DND-41 (cell line): ENCODE results near the gene EFCAB10.
"Not testable (repeated sequence)": the region's sequence is repeated elsewhere in the genome, so short reads cannot be mapped to it uniquely, and the experiment has no call there.

Source experiments
- ATAC-seq: fragments of 200-7000 bp; cut with Tn5 transposase; 3 replicates; pipeline ENCODE4 v1.9.1; 2021; ENCODE audit warnings: low read depth; ENCODE audit not compliant: insufficient read depth
- DNase-seq: peaks from one replicate; pipeline ENCODE4 v3.0.0-alpha.2; 2020
- H2AFZ ChIP-seq: 2 replicates; pipeline ENCODE4 v1.6.0; 2012; ENCODE audit warnings: low read depth, low read length
- H3K27ac ChIP-seq: 2 replicates; pipeline ENCODE4 v1.5.1; 2012; ENCODE audit warnings: low read length, inconsistent platforms
- H3K27me3 ChIP-seq: fragments of 200-600 bp; sonication (generic); 2 replicates; pipeline ENCODE4 v1.6.0; 2012; ENCODE audit warnings: low read length, mild to moderate bottlenecking, inconsistent platforms; ENCODE audit not compliant: insufficient read depth, poor library complexity
- H3K36me3 ChIP-seq: 2 replicates; pipeline ENCODE4 v1.5.1; 2012; ENCODE audit warnings: low read length, inconsistent platforms; ENCODE audit not compliant: insufficient read depth
- H3K4me1 ChIP-seq: 2 replicates; pipeline ENCODE4 v1.5.1; 2012; ENCODE audit warnings: mild to moderate bottlenecking, low read length; ENCODE audit not compliant: insufficient read depth
- H3K4me2 ChIP-seq: 2 replicates; pipeline ENCODE4 v1.6.0; 2012; ENCODE audit warnings: mild to moderate bottlenecking, moderate library complexity, low read length, inconsistent platforms; ENCODE audit not compliant: insufficient read depth
- H3K4me3 ChIP-seq, 2 experiments: fragments of 200-600 bp in 1 of 2; shearing (Covaris generic) in 1 of 2; 2 replicates each; pipeline ENCODE4 v1.5.1; 2012 to 2016; ENCODE audit warnings: inconsistent platforms in 2 of 2, low read length in 2 of 2, mild to moderate bottlenecking in 2 of 2, low read depth in 1 of 2, moderate library complexity in 1 of 2
- H3K79me2 ChIP-seq: 2 replicates; pipeline ENCODE4 v1.6.0; 2012; ENCODE audit warnings: low read length, inconsistent platforms; ENCODE audit not compliant: insufficient read depth
- H3K9ac ChIP-seq: 2 replicates; pipeline ENCODE4 v1.6.0; 2012; ENCODE audit warnings: low read depth, mild to moderate bottlenecking, inconsistent platforms, low read length, moderate library complexity
- H3K9me3 ChIP-seq: 2 replicates; pipeline ENCODE4 v1.5.1; 2012; ENCODE audit warnings: low read length, moderate library complexity, mild to moderate bottlenecking, inconsistent platforms; ENCODE audit not compliant: insufficient read depth, severe bottlenecking
- H4K20me1 ChIP-seq: 2 replicates; pipeline ENCODE4 v1.6.0; 2012; ENCODE audit warnings: low read length; ENCODE audit not compliant: insufficient read depth
- CTCF ChIP-seq: IDR thresholded peaks from 2 replicates; pipeline ENCODE4 v1.5.1; 2012; ENCODE audit warnings: borderline replicate concordance, low read length, moderate library complexity, mild to moderate bottlenecking; ENCODE audit not compliant: poor library complexity, severe bottlenecking; ENCODE audit errors: extremely low read depth
- EZH2 ChIP-seq: IDR thresholded peaks from 3 replicates; pipeline ENCODE4 v1.6.1; 2012; ENCODE audit warnings: borderline replicate concordance, low read depth, mild to moderate bottlenecking, moderate library complexity, low read length, inconsistent platforms; ENCODE audit not compliant: severe bottlenecking

The EFCAB10 gene

DNA sequence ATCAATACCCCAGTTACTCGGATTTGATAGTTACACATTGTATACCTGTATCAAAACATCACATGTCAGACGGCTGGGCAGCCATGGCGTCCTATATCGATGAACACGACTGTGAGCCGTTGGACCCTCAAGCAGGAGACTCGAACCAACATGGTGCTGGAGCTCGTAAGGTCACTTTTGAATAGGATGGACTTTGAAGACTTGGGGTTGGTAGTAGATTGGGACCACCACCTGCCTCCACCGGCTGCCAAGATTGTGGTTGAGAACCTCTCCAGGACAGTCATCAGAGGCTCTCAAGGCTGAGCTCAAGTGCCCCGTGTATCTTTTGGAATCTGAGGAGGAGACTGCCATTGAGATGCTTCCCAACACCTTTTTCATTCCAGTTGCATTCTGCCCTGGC, 51.2 kb downstream of the EFCAB10 start:
- H3K27me3 ChIP-seq, result no peaks in the 10 kb centered on the region
- H3K79me2 ChIP-seq, result peaks cover 27% of the 10 kb centered on the region
- no peaks in the 10 kb centered on the region for H4K20me1 ChIP-seq
- H3K4me3 ChIP-seq, result 0 out of 4 replicates have a peak overlapping the region, but pooled peaks of 1 of the 2 experiments have one; percentile 95
- H3K36me3 ChIP-seq, result peaks cover 11% of the 10 kb centered on the region
- peaks cover 32% of the 10 kb centered on the region for H3K4me1 ChIP-seq
- DNase-seq (no peak), ATAC-seq (no peak)
- no peak overlapping the region for H3K9ac ChIP-seq
- H3K4me2 ChIP-seq, result peak overlapping the region; percentile 74; the same call in 1 of the 2 replicates
- no peaks in the 10 kb centered on the region for H3K9me3 ChIP-seq
- H2AFZ ChIP-seq, result 0 out of 2 replicates have a peak overlapping the region, but pooled peaks have one; percentile 99
- no peak overlapping the region for H3K27ac ChIP-seq
- TF ChIP-seq EZH2, result no peak
- no peak for TF ChIP-seq CTCF

- H3K4me3 ChIP-seq, DNase-seq, H3K36me3 ChIP-seq, H3K27ac ChIP-seq, H3K79me2 ChIP-seq, H3K9ac ChIP-seq, H2AFZ ChIP-seq, ATAC-seq, H3K4me2 ChIP-seq, H3K27me3 ChIP-seq, H4K20me1 ChIP-seq, H3K9me3 ChIP-seq: not testable (repeated sequence)
- H3K4me1 ChIP-seq, result peaks cover 20% of the 10 kb centered on the region
These were observed 53.6 kb downstream of the EFCAB10 start for GRCh38 chr7:105527737-105528136.

DNA sequence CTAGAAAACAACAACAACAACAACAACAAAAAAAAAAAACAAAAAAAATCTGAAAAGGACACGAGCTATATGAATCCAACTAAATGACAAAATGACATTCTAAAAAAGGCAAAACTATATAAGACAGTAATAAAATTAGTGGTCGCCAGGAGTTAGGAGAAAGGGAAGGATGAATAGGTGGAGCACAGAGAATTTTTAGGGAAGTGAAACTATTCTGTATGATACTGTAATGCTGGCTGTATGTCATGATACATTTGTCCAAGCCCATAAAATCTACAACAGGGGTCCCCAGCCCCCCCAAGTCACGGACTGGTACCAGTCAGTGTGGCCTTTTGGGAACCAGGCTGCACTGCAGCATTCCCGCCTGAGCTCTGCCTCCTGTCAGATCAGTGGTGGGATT, 56.5 kb downstream of the EFCAB10 start:
- Histone ChIP-seq H3K9ac (no peak overlapping the region), H3K4me3 (no peak overlapping the region), H3K27ac (no peak overlapping the region), H3K9me3 (no peaks in the 10 kb centered on the region), H3K4me1 (peaks cover 21% of the 10 kb centered on the region), H4K20me1 (peaks cover 4% of the 10 kb centered on the region; the same call in 1 of the 2 replicates), H3K4me2 (no peak overlapping the region), H3K79me2 (peaks cover 17% of the 10 kb centered on the region), H2AFZ (no peak overlapping the region), H3K27me3 (no peaks in the 10 kb centered on the region), H3K36me3 (peaks cover under 1% of the 10 kb centered on the region)
- TF ChIP-seq EZH2 (no peak), CTCF (no peak)
- no peak for DNase-seq
- no peak for ATAC-seq

GRCh38 chr7:105524423-105524822, 56.9 kb downstream of the EFCAB10 start:
- not testable (repeated sequence) for H3K4me2 ChIP-seq, H3K9ac ChIP-seq, H3K27ac ChIP-seq

More at GRCh38 chr7:105524423-105524822, 56.9 kb downstream of the EFCAB10 start:
- H3K36me3 ChIP-seq, H3K27me3 ChIP-seq, ATAC-seq, DNase-seq, H3K4me3 ChIP-seq, H3K9me3 ChIP-seq, H4K20me1 ChIP-seq, H2AFZ ChIP-seq: not testable (repeated sequence)
- Histone ChIP-seq H3K4me1 (peaks cover 25% of the 10 kb centered on the region), H3K79me2 (peaks cover 21% of the 10 kb centered on the region)
